IMR-90 (cell line): ENCODE measurements around the gene GPC6. TPM values are rescaled to one million over a fixed set of nuclear protein-coding genes. Genes with fewer than 3 reads are reported as not detected.

Experiments used
- ATAC-seq: fragments of 200-7000 bp; cut with Tn5 transposase; 2 replicates; pipeline ENCODE4 v1.9.1; 2020; ENCODE audit warnings: low read depth, mild to moderate bottlenecking, moderate library complexity
- BruUV-seq: library from RNA; stranded (reverse); fragments of 400-500 nt; replicated peaks from 2 replicates; lab custom pipeline; 2021; lab: Mats Ljungman, UMichigan
- CTCF ChIA-PET: fragments of 300-600 bp; formaldehyde crosslinking; extraction: SDS; loops from one replicate; lab custom pipeline; 2021; ENCODE audit warnings: antibody characterized with exemption; lab: Yijun Ruan, JAX
- POLR2A ChIA-PET: fragments of 300-600 bp; sonication (Branson Sonifier 250); formaldehyde crosslinking; loops from one replicate; lab custom pipeline; 2022; ENCODE audit warnings: antibody characterized with exemption; ENCODE audit not compliant: unreplicated experiment; lab: Charles Lee
- DNase-seq: peaks from one replicate; pipeline ENCODE4 v3.0.0; 2013
- H2AFZ ChIP-seq: replicated peaks from 2 replicates; pipeline ENCODE3; 2013; ENCODE audit warnings: low read length, mild to moderate bottlenecking; ENCODE audit not compliant: poor library complexity
- H2AK5ac ChIP-seq: 2 replicates; pipeline ENCODE4 v1.6.1; 2013; ENCODE audit warnings: low read depth, low read length, inconsistent platforms
- H2AK9ac ChIP-seq: replicated peaks from 2 replicates; pipeline ENCODE3; 2013; ENCODE audit warnings: mild to moderate bottlenecking, low read depth, low read length, moderate library complexity; ENCODE audit not compliant: poor library complexity
- H2BK120ac ChIP-seq: 2 replicates; pipeline ENCODE4 v1.6.1; 2013; ENCODE audit warnings: low read depth, low read length, inconsistent platforms
- H2BK15ac ChIP-seq: 3 replicates; pipeline ENCODE4 v1.6.1; 2013; ENCODE audit warnings: low read depth, low read length, inconsistent platforms
- H2BK20ac ChIP-seq: 2 replicates; pipeline ENCODE4 v1.6.1; 2013; ENCODE audit warnings: low read depth, mild to moderate bottlenecking, inconsistent platforms, low read length, moderate library complexity
- H2BK5ac ChIP-seq: 2 replicates; pipeline ENCODE4 v1.6.1; 2013; ENCODE audit warnings: mild to moderate bottlenecking, low read depth, low read length, inconsistent platforms; ENCODE audit not compliant: poor library complexity, severe bottlenecking
- H3K14ac ChIP-seq: replicated peaks from 2 replicates; pipeline ENCODE4 v1.6.1; 2013; ENCODE audit warnings: low read depth, low read length, inconsistent platforms
- H3K18ac ChIP-seq: 2 replicates; pipeline ENCODE4 v1.6.1; 2013; ENCODE audit warnings: low read depth, low read length, control low read depth
- H3K23ac ChIP-seq: 2 replicates; pipeline ENCODE4 v1.6.1; 2013; ENCODE audit warnings: low read depth, low read length, inconsistent platforms
- H3K27ac ChIP-seq: 2 replicates; pipeline ENCODE4 v1.5.1; 2013; ENCODE audit warnings: mild to moderate bottlenecking, control low read depth, low read length; ENCODE audit not compliant: insufficient read depth
- H3K27me3 ChIP-seq: 2 replicates; pipeline ENCODE4 v1.6.1; 2013; ENCODE audit warnings: low read length; ENCODE audit not compliant: control insufficient read depth, insufficient read depth
- H3K36me3 ChIP-seq: 2 replicates; pipeline ENCODE4 v1.6.1; 2013; ENCODE audit warnings: low read length, mixed read lengths; ENCODE audit not compliant: control insufficient read depth, insufficient read depth
- H3K4ac ChIP-seq: 2 replicates; pipeline ENCODE4 v1.6.1; 2013; ENCODE audit warnings: low read depth, low read length, inconsistent platforms
- H3K4me1 ChIP-seq: 2 replicates; pipeline ENCODE4 v1.6.1; 2013; ENCODE audit warnings: low read length, mixed read lengths; ENCODE audit not compliant: control insufficient read depth, insufficient read depth
- H3K4me2 ChIP-seq: 2 replicates; pipeline ENCODE4 v1.6.1; 2013; ENCODE audit warnings: low read depth, mild to moderate bottlenecking, control low read depth, low read length, moderate library complexity
- H3K4me3 ChIP-seq: 2 replicates; pipeline ENCODE4 v1.5.1; 2013; ENCODE audit warnings: low read depth, mild to moderate bottlenecking, control low read depth, low read length, moderate library complexity; ENCODE audit not compliant: insufficient read depth
- H3K56ac ChIP-seq: 2 replicates; pipeline ENCODE4 v1.6.1; 2013; ENCODE audit warnings: low read length, inconsistent platforms; ENCODE audit not compliant: insufficient read depth; ENCODE audit errors: extremely low read depth
- H3K79me1 ChIP-seq, 2 experiments: 2 replicates each; pipeline ENCODE4 v1.6.1; 2013; ENCODE audit warnings: low read length in 2 of 2, inconsistent platforms in 1 of 2, low read depth in 1 of 2
- H3K9ac ChIP-seq: 2 replicates; pipeline ENCODE4 v1.6.1; 2013; ENCODE audit warnings: low read depth, low read length, control low read depth
- H3K9me1 ChIP-seq: 2 replicates; pipeline ENCODE4 v1.6.1; 2013; ENCODE audit warnings: low read length, inconsistent platforms; ENCODE audit not compliant: insufficient read depth
- H3K9me3 ChIP-seq: 2 replicates; pipeline ENCODE4 v1.6.1; 2013; ENCODE audit warnings: low read length; ENCODE audit not compliant: control insufficient read depth, insufficient read depth
- H4K20me1 ChIP-seq: 2 replicates; pipeline ENCODE4 v1.6.1; 2013; ENCODE audit warnings: low read length, inconsistent platforms; ENCODE audit not compliant: insufficient read depth
- H4K5ac ChIP-seq: 2 replicates; pipeline ENCODE4 v1.6.1; 2013; ENCODE audit warnings: mild to moderate bottlenecking, low read depth, low read length, control low read depth
- H4K8ac ChIP-seq, 2 experiments: 2 replicates each; pipeline ENCODE4 v1.6.1; 2013; ENCODE audit warnings: low read depth in 2 of 2, low read length in 2 of 2, control low read depth in 1 of 2, inconsistent platforms in 1 of 2
- H4K91ac ChIP-seq: 2 replicates; pipeline ENCODE4 v1.6.1; 2013; ENCODE audit warnings: low read depth, low read length, inconsistent platforms; ENCODE audit not compliant: insufficient read depth
- BHLHE40 ChIP-seq: fragments of 150-350 bp; IDR thresholded peaks from 2 replicates; pipeline ENCODE4 v1.6.1; 2016; ENCODE audit warnings: mild to moderate bottlenecking, low read depth, low read length
- CEBPB ChIP-seq: IDR thresholded peaks from 2 replicates; pipeline ENCODE4 v1.6.1; 2012; ENCODE audit warnings: low read depth, low read length, improper control_type of control experiment
- CHD1 ChIP-seq: IDR thresholded peaks from 2 replicates; pipeline ENCODE4 v1.6.1; 2012; ENCODE audit warnings: low read depth, low read length, improper control_type of control experiment
- FOS ChIP-seq: fragments of 150-350 bp; IDR thresholded peaks from 2 replicates; pipeline ENCODE4 v1.6.1; 2016; ENCODE audit warnings: low read depth, low read length
- MAFK ChIP-seq: IDR thresholded peaks from 2 replicates; pipeline ENCODE4 v1.6.1; 2012; ENCODE audit warnings: low read depth, low read length, improper control_type of control experiment
- MAZ ChIP-seq: IDR thresholded peaks from 2 replicates; pipeline ENCODE4 v1.6.1; 2012; ENCODE audit warnings: low read depth, mild to moderate bottlenecking, low read length, improper control_type of control experiment, moderate library complexity, borderline replicate concordance
- MXI1 ChIP-seq: IDR thresholded peaks from 2 replicates; pipeline ENCODE4 v1.6.1; 2012; ENCODE audit warnings: low read depth, mild to moderate bottlenecking, low read length, moderate library complexity, borderline replicate concordance
- NFE2L2 ChIP-seq: fragments of 150-350 bp; IDR thresholded peaks from 2 replicates; pipeline ENCODE4 v1.6.1; 2016; ENCODE audit warnings: low read depth, mild to moderate bottlenecking, low read length
- POLR2A ChIP-seq: IDR thresholded peaks from 2 replicates; pipeline ENCODE4 v1.6.1; 2012; ENCODE audit warnings: mild to moderate bottlenecking, low read depth, low read length
- RAD21 ChIP-seq: IDR thresholded peaks from 2 replicates; pipeline ENCODE4 v1.6.1; 2012; ENCODE audit warnings: low read length, improper control_type of control experiment
- RCOR1 ChIP-seq: IDR thresholded peaks from 2 replicates; pipeline ENCODE4 v1.6.1; 2012; ENCODE audit warnings: mild to moderate bottlenecking, low read length, improper control_type of control experiment; ENCODE audit not compliant: insufficient replicate concordance
- RFX5 ChIP-seq: IDR thresholded peaks from 2 replicates; pipeline ENCODE4 v1.8.0; 2012; ENCODE audit warnings: low read depth, mild to moderate bottlenecking, low read length, moderate library complexity
- SMC3 ChIP-seq: fragments of 150-350 bp; IDR thresholded peaks from 2 replicates; pipeline ENCODE4 v1.6.1; 2016; ENCODE audit warnings: low read depth, mild to moderate bottlenecking, antibody characterized with exemption, low read length, moderate library complexity
- WGBS, 2 experiments: methylation state at CpG; one replicate each; pipeline versions ENCODE4 v1.1.5 to v1.1.7; 2013; ENCODE audit warnings: missing lambda C conversion rate in 2 of 2; ENCODE audit not compliant: insufficient read length in 1 of 2; ENCODE audit errors: extremely low coverage in 2 of 2; 5-methylcytosine and 5-hydroxymethylcytosine counted together
- dilution Hi-C: fragments of 300-500 bp; cut with HindIII; formaldehyde crosslinking; loops from one replicate; pipeline ENCODE4 v1.14.3; 2018; ENCODE audit warnings: low sequenced_read_pairs; ENCODE audit not compliant: unreplicated experiment
- in situ Hi-C: fragments of 300-500 bp; cut with MboI; formaldehyde crosslinking; loops from 3 replicates; pipeline ENCODE4 v1.14.3; 2019; ENCODE audit warnings: low sequenced_read_pairs, inconsistent platforms, mixed read lengths
- intact Hi-C: fragments of 100-400 bp; cut with micrococcal nuclease; formaldehyde crosslinking; loops from 2 replicates; pipeline ENCODE4 v1.10.0; 2022
- polyA plus RNA-seq, 3 experiments: library from polyadenylated mRNA; depleted of rRNA; stranded (reverse); fragments of >200 nt; gene quantifications; 2 replicates each; pipeline ENCODE4 v1.2.3, GENCODE V29; 2012; ENCODE audit warnings: low replicate concordance in 1 of 3
- total RNA-seq: library from RNA; depleted of rRNA; stranded (reverse); fragments of >200 nt; gene quantifications from 2 replicates; pipeline ENCODE4 v1.2.3, GENCODE V29; 2012
- TF ChIP-seq, protein P1 (sequence below): fragments of 150-350 bp; IDR thresholded peaks from 2 replicates; pipeline ENCODE4 v1.6.1; 2016; ENCODE audit warnings: low read depth, mild to moderate bottlenecking, low read length, moderate library complexity, borderline replicate concordance
- TF ChIP-seq, protein P2 (sequence below): conservative IDR thresholded peaks from 2 replicates; pipeline ENCODE4 v1.5.1; 2012; ENCODE audit warnings: mild to moderate bottlenecking, low read depth, low read length, improper control_type of control experiment
- TF ChIP-seq, protein P3 (sequence below): fragments of 150-350 bp; IDR thresholded peaks from 2 replicates; pipeline ENCODE4 v1.6.1; 2017; ENCODE audit warnings: mild to moderate bottlenecking, antibody characterized with exemption, low read length, low read depth

The GPC6 gene
- total and polyA plus RNA-seq, 2 of the 4 experiments (the other 2 are of a cell fraction) = 14.9 to 39.4 TPM

DNA sequence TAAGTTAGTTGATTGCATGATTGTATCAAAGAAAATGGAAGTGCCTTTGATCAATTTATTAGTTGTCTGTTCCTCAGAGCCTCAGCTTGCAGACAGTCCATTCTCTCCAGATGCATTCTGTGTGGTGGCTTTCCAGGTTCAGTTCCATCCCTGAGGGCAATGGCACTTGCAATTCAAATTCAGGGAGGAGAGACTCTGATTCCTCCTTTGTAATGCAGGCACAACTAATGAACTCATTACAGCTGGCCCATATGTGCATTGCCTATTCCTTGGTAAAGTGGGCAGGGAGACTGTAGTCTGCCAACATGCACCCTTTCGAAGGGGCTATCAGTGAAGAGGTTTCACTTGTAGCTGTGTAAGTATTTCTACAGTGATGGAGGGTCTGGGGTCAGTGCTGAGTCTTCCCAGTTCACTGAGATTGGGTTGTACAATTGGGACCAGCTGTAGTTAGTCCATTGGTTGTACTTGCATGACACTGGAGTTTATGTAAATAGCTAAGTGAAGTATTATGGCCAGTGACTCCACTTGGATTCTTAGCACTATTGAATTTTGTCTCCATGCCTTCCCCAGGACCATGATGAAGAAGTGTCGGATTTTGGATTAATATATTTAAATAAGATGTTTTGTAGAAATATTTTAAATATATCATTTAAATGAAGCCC is 401.7 kb downstream of the GPC6 start:
- Histone ChIP-seq H3K36me3 (no peaks in the 10 kb centered on the region), H3K4me1 (no peaks in the 10 kb centered on the region), H4K91ac (no peak overlapping the region), H3K4ac (no peak overlapping the region), H4K5ac (no peak overlapping the region), H4K20me1 (no peaks in the 10 kb centered on the region), H2BK5ac (no peak overlapping the region), H3K79me1 (no peaks in the 10 kb centered on the region), H3K9me3 (no peaks in the 10 kb centered on the region), H2BK120ac (no peak overlapping the region), H3K4me3 (no peak overlapping the region), H3K9ac (no peak overlapping the region), H3K4me2 (no peak overlapping the region), H3K56ac (no peak overlapping the region), H4K8ac (no peak overlapping the region), H3K14ac (no peak overlapping the region), H2AK9ac (no peak overlapping the region), H3K27me3 (no peaks in the 10 kb centered on the region), H3K27ac (no peak overlapping the region), H3K18ac (no peak overlapping the region), H2AK5ac (no peak overlapping the region), H2BK15ac (no peak overlapping the region), H2BK20ac (no peak overlapping the region), H2AFZ (no peak overlapping the region), H3K9me1 (no peaks in the 10 kb centered on the region), H3K23ac (no peak overlapping the region)
- no CpG with 5 or more reads among the region's 2 CpGs for WGBS, 2 experiments
- DNase-seq (no peak), ATAC-seq (no peak)
- CTCF ChIA-PET = no interaction called here
- POLR2A ChIA-PET = no interaction called here
- in situ Hi-C loops (no loop called here), intact Hi-C loops (no loop called here), dilution Hi-C loops (no loop called here)
- BruUV-seq = no TSS peak
- TF ChIP-seq MAZ (no peak), RFX5 (no peak), POLR2A (no peak), RAD21 (no peak), SMC3 (no peak), CHD1 (no peak), CEBPB (no peak), FOS (no peak), BHLHE40 (no peak), MAFK (no peak), NFE2L2 (no peak), RCOR1 (no peak), MXI1 (no peak)
- TF ChIP-seq, protein P1, sequence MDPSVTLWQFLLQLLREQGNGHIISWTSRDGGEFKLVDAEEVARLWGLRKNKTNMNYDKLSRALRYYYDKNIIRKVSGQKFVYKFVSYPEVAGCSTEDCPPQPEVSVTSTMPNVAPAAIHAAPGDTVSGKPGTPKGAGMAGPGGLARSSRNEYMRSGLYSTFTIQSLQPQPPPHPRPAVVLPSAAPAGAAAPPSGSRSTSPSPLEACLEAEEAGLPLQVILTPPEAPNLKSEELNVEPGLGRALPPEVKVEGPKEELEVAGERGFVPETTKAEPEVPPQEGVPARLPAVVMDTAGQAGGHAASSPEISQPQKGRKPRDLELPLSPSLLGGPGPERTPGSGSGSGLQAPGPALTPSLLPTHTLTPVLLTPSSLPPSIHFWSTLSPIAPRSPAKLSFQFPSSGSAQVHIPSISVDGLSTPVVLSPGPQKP = no peak
- TF ChIP-seq, protein P2, sequence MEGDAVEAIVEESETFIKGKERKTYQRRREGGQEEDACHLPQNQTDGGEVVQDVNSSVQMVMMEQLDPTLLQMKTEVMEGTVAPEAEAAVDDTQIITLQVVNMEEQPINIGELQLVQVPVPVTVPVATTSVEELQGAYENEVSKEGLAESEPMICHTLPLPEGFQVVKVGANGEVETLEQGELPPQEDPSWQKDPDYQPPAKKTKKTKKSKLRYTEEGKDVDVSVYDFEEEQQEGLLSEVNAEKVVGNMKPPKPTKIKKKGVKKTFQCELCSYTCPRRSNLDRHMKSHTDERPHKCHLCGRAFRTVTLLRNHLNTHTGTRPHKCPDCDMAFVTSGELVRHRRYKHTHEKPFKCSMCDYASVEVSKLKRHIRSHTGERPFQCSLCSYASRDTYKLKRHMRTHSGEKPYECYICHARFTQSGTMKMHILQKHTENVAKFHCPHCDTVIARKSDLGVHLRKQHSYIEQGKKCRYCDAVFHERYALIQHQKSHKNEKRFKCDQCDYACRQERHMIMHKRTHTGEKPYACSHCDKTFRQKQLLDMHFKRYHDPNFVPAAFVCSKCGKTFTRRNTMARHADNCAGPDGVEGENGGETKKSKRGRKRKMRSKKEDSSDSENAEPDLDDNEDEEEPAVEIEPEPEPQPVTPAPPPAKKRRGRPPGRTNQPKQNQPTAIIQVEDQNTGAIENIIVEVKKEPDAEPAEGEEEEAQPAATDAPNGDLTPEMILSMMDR = no peak
- TF ChIP-seq, protein P3, sequence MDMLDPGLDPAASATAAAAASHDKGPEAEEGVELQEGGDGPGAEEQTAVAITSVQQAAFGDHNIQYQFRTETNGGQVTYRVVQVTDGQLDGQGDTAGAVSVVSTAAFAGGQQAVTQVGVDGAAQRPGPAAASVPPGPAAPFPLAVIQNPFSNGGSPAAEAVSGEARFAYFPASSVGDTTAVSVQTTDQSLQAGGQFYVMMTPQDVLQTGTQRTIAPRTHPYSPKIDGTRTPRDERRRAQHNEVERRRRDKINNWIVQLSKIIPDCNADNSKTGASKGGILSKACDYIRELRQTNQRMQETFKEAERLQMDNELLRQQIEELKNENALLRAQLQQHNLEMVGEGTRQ = no peak
